Upper lobe of left lung (tissue), 4 donors: ENCODE results near the gene KITLG.

Experiments
- CTCF ChIP-seq, 6 experiments: fragments of 450-650 bp in 4 of 6; fragments of 200-600 bp in 2 of 6; sonication (generic) in 2 of 6; IDR thresholded peaks; one replicate each; pipeline ENCODE4 v1.5.1; 2016 to 2019; ENCODE audit warnings: antibody characterized with exemption in 6 of 6
- EP300 ChIP-seq, 4 donors: sonication (generic); formaldehyde crosslinking; IDR thresholded peaks; one replicate each; pipeline ENCODE4 v1.5.1; 2017; ENCODE audit warnings: antibody characterized with exemption in 4 of 4, control low read depth in 2 of 4
- POLR2A ChIP-seq, 4 donors: fragments of 450-650 bp; IDR thresholded peaks; one replicate each; pipeline ENCODE4 v1.5.1; 2016 to 2017; ENCODE audit warnings: antibody characterized with exemption in 4 of 4, mild to moderate bottlenecking in 2 of 4

GRCh38 chr12:88501972-88502938, 78.0 kb downstream of the KITLG start:
- TF ChIP-seq EP300 (IDR thresholded peaks at IDR 0.05) (no peak), CTCF (IDR thresholded peaks at IDR 0.05) (no peak), POLR2A (IDR thresholded peaks at IDR 0.05) (no peak)
